HUES6 (cell line): ENCODE results near the gene PTPRD.
"Not testable (repeated sequence)": the region's sequence is repeated elsewhere in the genome, so short reads cannot be mapped to it uniquely, and the experiment has no call there.

Experiments
- H3K27ac ChIP-seq: 2 replicates; pipeline ENCODE4 v1.7.0; 2013; ENCODE audit warnings: low read depth, mild to moderate bottlenecking, low read length, inconsistent platforms
- H3K27me3 ChIP-seq: 2 replicates; pipeline ENCODE4 v1.6.1; 2013; ENCODE audit warnings: low read length; ENCODE audit not compliant: control insufficient read depth, insufficient read depth
- H3K36me3 ChIP-seq: 2 replicates; pipeline ENCODE4 v1.6.1; 2013; ENCODE audit warnings: low read length; ENCODE audit not compliant: control insufficient read depth, insufficient read depth
- H3K4me1 ChIP-seq: 2 replicates; pipeline ENCODE4 v1.6.1; 2013; ENCODE audit warnings: low read length; ENCODE audit not compliant: control insufficient read depth, insufficient read depth
- H3K4me3 ChIP-seq: 2 replicates; pipeline ENCODE4 v1.5.1; 2013; ENCODE audit warnings: low read depth, low read length
- H3K9ac ChIP-seq: one replicate; pipeline ENCODE4 v1.6.1; 2013; ENCODE audit warnings: mild to moderate bottlenecking, low read length
- H3K9me3 ChIP-seq: 2 replicates; pipeline ENCODE4 v1.6.1; 2013; ENCODE audit warnings: low read depth, low read length; ENCODE audit not compliant: control insufficient read depth, insufficient read depth

The PTPRD gene

DNA sequence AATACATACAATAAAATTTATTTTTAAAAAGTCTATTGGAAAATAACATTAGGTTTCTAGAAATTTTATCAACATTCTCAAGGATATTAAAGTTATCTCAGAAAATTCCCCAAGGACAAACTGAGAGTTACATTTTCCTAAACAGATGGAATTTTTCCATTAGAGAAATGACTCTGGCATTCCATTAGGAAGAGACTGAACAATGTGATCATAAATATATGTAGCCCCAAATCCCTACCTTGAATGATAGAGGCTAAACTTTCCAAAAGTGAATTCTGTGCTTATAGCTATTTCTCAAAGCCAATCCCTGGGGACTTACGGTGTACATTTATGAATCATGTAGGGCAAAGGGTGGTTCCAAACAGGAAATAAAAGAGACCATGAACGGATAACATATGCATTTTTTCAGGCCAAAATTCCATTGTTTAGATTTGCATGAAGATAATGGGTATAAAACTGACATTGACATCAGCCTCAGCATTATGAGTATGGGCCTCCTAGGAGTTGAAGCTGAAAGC is 1632.2 kb downstream of the PTPRD start:
- Histone ChIP-seq H3K27ac (no peak overlapping the region), H3K9me3 (no peaks in the 10 kb centered on the region), H3K9ac (no peak overlapping the region), H3K4me3 (no peak overlapping the region), H3K36me3 (no peaks in the 10 kb centered on the region), H3K27me3 (no peaks in the 10 kb centered on the region), H3K4me1 (no peaks in the 10 kb centered on the region)

DNA sequence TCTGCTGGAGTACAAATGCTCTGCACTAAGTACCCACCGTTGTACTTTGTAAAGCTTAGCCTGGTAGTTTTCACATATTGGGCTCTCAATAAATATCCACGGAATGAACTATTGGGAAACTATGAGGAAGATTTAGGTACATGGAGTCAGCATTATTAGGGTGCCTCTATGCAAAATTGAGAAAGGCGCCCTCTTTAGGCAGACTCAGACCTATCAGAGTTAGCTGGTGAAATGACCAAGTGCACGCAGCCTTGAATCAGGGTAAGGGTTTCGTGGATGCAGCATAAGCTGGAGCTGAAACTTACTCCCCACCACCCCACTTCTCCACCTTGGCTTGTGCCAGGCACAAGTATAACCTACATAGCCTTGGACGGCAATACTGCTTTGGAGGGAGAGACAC is 1634.5 kb downstream of the PTPRD start:
- H3K27ac ChIP-seq, result no peak overlapping the region
- H3K27me3 ChIP-seq, result no peaks in the 10 kb centered on the region
- H3K9ac ChIP-seq, result no peak overlapping the region
- no peak overlapping the region for H3K4me3 ChIP-seq
- H3K36me3 ChIP-seq, result no peaks in the 10 kb centered on the region
- H3K4me1 ChIP-seq, result no peaks in the 10 kb centered on the region
- H3K9me3 ChIP-seq, result no peaks in the 10 kb centered on the region

DNA sequence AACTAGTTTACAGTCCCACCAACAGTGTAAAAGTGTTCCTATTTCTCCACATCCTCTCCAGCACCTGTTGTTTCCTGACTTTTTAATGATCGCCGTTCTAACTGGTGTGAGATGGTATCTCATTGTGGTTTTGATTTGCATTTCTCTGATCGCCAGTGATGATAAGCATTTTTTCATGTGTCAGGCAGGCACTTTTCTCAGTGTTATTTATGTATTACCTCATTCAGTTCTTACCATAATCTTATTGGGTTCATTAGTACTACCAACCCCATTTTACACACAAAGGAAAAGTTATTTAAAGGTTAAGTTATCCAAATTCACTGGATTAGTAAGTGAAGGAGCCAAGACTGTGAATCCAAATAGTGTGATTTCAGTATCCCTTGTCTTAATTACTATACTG is 1644.5 kb downstream of the PTPRD start:
- not testable (repeated sequence) for H3K27ac ChIP-seq, H3K9ac ChIP-seq, H3K4me3 ChIP-seq, H3K4me1 ChIP-seq, H3K27me3 ChIP-seq, H3K9me3 ChIP-seq, H3K36me3 ChIP-seq

DNA sequence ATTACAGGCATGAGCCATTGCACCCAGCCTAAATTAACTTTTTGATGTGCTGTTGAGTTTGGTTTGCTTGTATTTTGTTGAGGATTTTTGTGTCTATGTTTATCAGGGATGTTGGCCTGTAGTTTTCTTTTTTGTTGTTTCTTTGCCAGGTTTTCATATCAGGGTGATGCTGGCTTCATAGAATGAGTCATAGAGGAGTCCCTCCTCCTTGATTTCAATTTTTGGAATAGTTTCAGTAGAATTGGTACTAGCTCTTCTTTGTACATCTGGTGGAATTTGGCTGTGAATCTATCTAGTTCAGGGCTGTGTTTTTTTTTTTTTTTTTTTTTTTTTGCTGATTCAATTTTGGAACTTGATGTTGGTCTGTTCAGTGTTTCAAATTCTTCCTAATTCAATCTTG is 1648.9 kb downstream of the PTPRD start:
- Histone ChIP-seq H3K27ac (no peak overlapping the region), H3K27me3 (no peaks in the 10 kb centered on the region), H3K9ac (no peak overlapping the region), H3K36me3 (no peaks in the 10 kb centered on the region), H3K9me3 (no peaks in the 10 kb centered on the region), H3K4me1 (no peaks in the 10 kb centered on the region), H3K4me3 (no peak overlapping the region)

DNA sequence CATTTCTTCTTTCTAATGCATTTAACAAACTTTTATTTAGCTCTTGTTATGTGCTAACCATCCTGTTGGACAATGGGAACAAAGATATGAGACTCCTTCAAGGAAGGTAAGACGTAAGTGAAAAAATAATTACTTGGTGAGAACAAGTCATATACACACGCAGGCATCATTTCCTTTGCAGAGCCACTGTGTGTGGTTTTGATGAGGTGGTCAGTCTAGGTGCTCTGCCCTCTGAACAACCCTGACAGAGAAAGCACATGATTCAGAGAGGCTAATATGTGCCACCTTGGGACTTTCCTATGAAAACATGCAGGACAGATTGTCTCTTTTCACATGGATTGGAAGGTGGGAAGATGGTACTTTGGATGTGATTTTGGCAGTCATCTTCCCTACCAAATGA is 1650.7 kb downstream of the PTPRD start:
- Histone ChIP-seq H3K36me3 (no peaks in the 10 kb centered on the region), H3K27me3 (no peaks in the 10 kb centered on the region), H3K9ac (no peak overlapping the region)

DNA sequence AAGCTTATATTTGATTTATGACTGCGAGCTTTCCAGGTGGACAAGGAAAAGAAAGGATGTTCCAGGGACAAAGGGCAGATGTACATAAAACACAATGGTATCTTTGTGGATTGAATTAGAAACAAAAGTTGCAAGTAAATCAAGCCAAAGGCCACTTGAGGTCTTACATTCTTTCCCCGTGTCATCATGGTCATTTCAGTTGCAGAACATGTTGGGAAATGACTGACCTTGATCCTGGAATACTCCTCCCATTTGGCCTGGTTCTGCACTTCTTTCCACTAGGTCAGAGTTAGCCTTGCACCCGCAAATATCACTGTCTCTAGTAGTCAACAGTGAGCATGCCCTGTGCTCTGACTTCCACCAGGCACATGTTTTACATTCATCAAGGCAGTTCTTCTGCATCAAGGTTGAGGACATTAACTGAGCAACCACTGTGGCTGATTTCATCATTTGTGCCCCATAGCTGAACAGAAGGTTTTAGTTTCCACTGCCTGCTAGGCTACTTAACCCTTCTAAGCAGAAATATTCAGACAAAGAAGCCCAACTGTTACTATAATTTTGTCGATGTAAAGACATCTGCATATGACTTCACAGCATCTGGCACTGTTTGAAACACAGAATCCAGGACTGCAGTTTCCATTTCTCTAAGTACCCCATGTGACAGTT is 1651.5 kb downstream of the PTPRD start:
- H3K27me3 ChIP-seq, result no peaks in the 10 kb centered on the region

More for the DNA sequence above, 1650.7 kb downstream of the PTPRD start:
- no peak overlapping the region for H3K4me3 ChIP-seq
- no peaks in the 10 kb centered on the region for H3K9me3 ChIP-seq
- no peaks in the 10 kb centered on the region for H3K4me1 ChIP-seq
- H3K27ac ChIP-seq, result no peak overlapping the region

DNA sequence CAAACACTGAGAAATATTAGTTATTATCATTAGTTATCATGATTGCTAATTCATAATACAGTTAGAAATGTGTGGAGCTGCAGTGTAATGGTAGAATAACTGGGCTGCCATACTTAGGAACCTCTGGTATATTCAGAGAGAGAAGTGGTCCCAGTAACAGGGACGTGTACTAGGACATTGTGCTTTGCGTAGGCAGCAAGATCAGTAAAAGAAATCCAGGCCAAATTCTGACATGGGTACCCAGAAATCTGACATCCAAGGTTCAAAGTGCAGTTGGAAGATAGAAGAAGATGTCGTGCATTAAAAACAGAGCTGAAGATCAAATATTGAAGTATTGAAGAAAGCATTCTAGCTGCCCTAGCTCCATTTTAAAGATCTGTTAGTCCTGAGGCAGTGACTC is 1652.5 kb downstream of the PTPRD start:
- H3K9me3 ChIP-seq, result no peaks in the 10 kb centered on the region

More for the DNA sequence above, 1651.5 kb downstream of the PTPRD start:
- no peak overlapping the region for H3K27ac ChIP-seq
- no peaks in the 10 kb centered on the region for H3K36me3 ChIP-seq
- H3K9ac ChIP-seq, result no peak overlapping the region
- H3K4me1 ChIP-seq, result no peaks in the 10 kb centered on the region
- H3K4me3 ChIP-seq, result no peak overlapping the region
- H3K9me3 ChIP-seq, result no peaks in the 10 kb centered on the region

DNA sequence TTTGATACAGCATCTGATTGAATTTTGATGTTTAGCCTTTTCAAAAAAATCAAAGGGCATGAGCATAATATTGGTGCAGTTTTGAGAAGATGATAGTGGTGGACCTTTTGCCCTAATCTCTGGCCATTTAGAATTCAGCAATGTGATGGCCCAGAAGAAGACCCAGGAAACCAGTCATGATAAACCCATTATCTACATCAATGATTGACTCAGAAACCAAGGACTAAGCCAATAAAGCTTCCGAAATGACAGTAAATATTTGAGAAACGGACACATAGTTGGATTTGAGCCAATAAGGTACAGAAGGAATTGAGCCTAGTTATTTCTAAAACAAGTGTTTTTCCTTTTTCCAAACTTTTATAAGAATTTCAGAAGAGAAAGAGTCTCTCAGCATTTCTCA is 1654.4 kb downstream of the PTPRD start:
- Histone ChIP-seq H3K36me3 (no peaks in the 10 kb centered on the region), H3K27ac (no peak overlapping the region), H3K27me3 (no peaks in the 10 kb centered on the region), H3K4me3 (no peak overlapping the region), H3K4me1 (peaks cover 10% of the 10 kb centered on the region; the same call in 1 of the 2 replicates), H3K9ac (no peak overlapping the region), H3K9me3 (no peaks in the 10 kb centered on the region)

More for the DNA sequence above, 1652.5 kb downstream of the PTPRD start:
- no peaks in the 10 kb centered on the region for H3K36me3 ChIP-seq
- H3K4me1 ChIP-seq, result peaks cover 6% of the 10 kb centered on the region; the same call in 1 of the 2 replicates
- no peak overlapping the region for H3K4me3 ChIP-seq
- H3K27me3 ChIP-seq, result no peaks in the 10 kb centered on the region
- H3K9ac ChIP-seq, result no peak overlapping the region
- no peak overlapping the region for H3K27ac ChIP-seq

DNA sequence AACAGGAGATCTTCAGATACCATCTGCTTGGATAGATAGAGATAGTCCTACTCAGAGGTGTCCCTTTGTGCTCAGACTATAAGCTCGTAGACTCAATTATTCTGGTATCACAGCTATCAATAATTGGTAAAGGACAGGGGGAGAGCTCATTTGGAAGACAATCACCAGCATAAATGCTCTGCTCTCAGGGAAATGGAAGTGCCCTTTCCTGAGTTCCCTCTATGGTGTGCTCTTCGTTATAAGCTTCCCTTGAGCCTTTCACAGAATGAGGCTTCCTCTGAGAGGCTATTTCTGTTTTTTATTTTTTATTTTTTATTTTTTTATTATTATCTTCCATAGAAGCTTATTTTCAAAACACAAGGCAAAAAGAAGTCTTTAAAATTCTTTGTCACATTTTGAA is 1657.5 kb downstream of the PTPRD start:
- H3K36me3 ChIP-seq, result no peaks in the 10 kb centered on the region
- no peak overlapping the region for H3K27ac ChIP-seq
- H3K9me3 ChIP-seq, result no peaks in the 10 kb centered on the region
- no peak overlapping the region for H3K9ac ChIP-seq
- no peaks in the 10 kb centered on the region for H3K27me3 ChIP-seq
- H3K4me1 ChIP-seq, result peaks cover 10% of the 10 kb centered on the region; the same call in 1 of the 2 replicates
- no peak overlapping the region for H3K4me3 ChIP-seq

DNA sequence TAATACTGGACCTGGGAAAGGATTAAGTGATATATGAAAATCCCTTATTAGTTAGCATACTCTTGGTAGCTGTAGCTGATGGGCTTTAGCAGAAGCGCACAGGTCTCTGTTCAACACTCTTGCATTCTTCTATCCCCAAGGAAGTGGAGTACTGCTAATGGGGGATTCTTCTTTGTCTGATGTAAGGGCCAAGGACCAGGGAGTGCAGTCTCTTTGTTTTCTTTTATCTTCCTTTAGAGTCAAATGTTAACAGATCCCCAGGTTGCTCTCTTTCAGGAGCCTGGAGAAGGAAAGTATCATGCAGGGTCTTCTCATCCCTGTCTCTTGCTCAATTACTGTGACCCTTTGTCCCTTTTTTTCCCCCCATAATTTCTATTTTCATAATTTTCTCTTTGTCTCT is 1666.3 kb downstream of the PTPRD start:
- Histone ChIP-seq H3K9me3 (no peaks in the 10 kb centered on the region), H3K4me3 (no peak overlapping the region), H3K36me3 (no peaks in the 10 kb centered on the region), H3K27ac (no peak overlapping the region), H3K27me3 (no peaks in the 10 kb centered on the region), H3K9ac (no peak overlapping the region), H3K4me1 (peaks cover 5% of the 10 kb centered on the region; the same call in 1 of the 2 replicates)

DNA sequence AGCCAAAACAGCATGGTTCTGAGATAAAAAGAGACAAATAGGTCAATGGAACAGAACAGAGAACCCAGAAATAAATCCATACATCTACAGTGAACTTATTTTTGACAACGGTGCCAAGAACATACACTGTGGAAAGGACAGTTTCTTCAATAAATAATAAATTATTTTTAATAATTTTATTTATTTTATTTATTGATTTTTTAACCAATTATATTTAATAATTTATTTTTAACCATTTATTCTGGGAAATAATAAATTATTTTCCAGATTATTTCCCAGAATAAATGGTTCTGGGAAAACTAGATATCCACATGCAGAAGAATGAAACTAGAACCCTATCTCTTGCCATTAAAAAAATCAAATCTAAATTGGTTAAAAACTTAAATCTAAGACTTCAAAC is 1669.4 kb downstream of the PTPRD start:
- no peak overlapping the region for H3K4me3 ChIP-seq
- no peaks in the 10 kb centered on the region for H3K27me3 ChIP-seq
- H3K9ac ChIP-seq, result no peak overlapping the region
- no peak overlapping the region for H3K27ac ChIP-seq
- no peaks in the 10 kb centered on the region for H3K4me1 ChIP-seq
- no peaks in the 10 kb centered on the region for H3K9me3 ChIP-seq
- H3K36me3 ChIP-seq, result no peaks in the 10 kb centered on the region
